Loucy (cell line): ENCODE measurements around the gene SUGP1.

ENCODE experiments used
- H2AFZ ChIP-seq: fragments of 200-600 bp; sonication (generic); 2 replicates; pipeline ENCODE4 v1.6.0; 2016; ENCODE audit warnings: antibody characterized with exemption, mild to moderate bottlenecking, low read length, moderate library complexity
- H3F3A ChIP-seq: fragments of 200-600 bp; 2 replicates; pipeline ENCODE4 v1.6.0; 2016; ENCODE audit warnings: antibody characterized with exemption, low read depth, mild to moderate bottlenecking
- H3K27me3 ChIP-seq: fragments of 200-600 bp; sonication (generic); 2 replicates; pipeline ENCODE4 v1.6.1; 2014; ENCODE audit warnings: low read length, mild to moderate bottlenecking; ENCODE audit not compliant: insufficient read depth, poor library complexity, severe bottlenecking
- H3K36me3 ChIP-seq: fragments of 200-600 bp; sonication (generic); 2 replicates; pipeline ENCODE4 v1.6.1; 2016; ENCODE audit warnings: low read length; ENCODE audit not compliant: insufficient read depth
- H3K4me1 ChIP-seq: fragments of 200-600 bp; sonication (generic); 2 replicates; pipeline ENCODE4 v1.5.1; 2014; ENCODE audit warnings: low read length, mild to moderate bottlenecking; ENCODE audit not compliant: insufficient read depth, poor library complexity, severe bottlenecking
- H3K4me2 ChIP-seq: fragments of 200-600 bp; sonication (generic); 2 replicates; pipeline ENCODE4 v1.6.0; 2014; ENCODE audit warnings: antibody characterized with exemption, low read length, low read depth, mild to moderate bottlenecking; ENCODE audit not compliant: poor library complexity, severe bottlenecking
- H3K4me3 ChIP-seq: fragments of 200-600 bp; sonication (generic); 2 replicates; pipeline ENCODE4 v1.5.1; 2014; ENCODE audit warnings: low read length, mild to moderate bottlenecking, mixed read lengths; ENCODE audit not compliant: poor library complexity, severe bottlenecking
- H3K79me2 ChIP-seq: fragments of 200-600 bp; sonication (generic); 2 replicates; pipeline ENCODE4 v1.6.1; 2014; ENCODE audit warnings: low read length; ENCODE audit not compliant: insufficient read depth
- H3K9ac ChIP-seq: fragments of 200-600 bp; sonication (generic); 2 replicates; pipeline ENCODE4 v1.6.0; 2014; ENCODE audit warnings: mild to moderate bottlenecking, low read depth, low read length, moderate library complexity; ENCODE audit not compliant: poor library complexity, severe bottlenecking
- H3K9me2 ChIP-seq: fragments of 200-600 bp; sonication (generic); replicated peaks from 2 replicates; pipeline ENCODE4 v1.6.1; 2016; ENCODE audit warnings: low read depth, low read length, mixed read lengths
- H3K9me3 ChIP-seq: fragments of 200-600 bp; sonication (generic); 2 replicates; pipeline ENCODE4 v1.6.1; 2014; ENCODE audit warnings: mild to moderate bottlenecking, antibody characterized with exemption, low read length, low read depth; ENCODE audit not compliant: insufficient read depth
- H4K20me1 ChIP-seq: fragments of 200-600 bp; sonication (generic); 2 replicates; pipeline ENCODE4 v1.6.0; 2014; ENCODE audit warnings: antibody characterized with exemption, low read length, mild to moderate bottlenecking; ENCODE audit not compliant: insufficient read depth, poor library complexity, severe bottlenecking
- EZH2phosphoT487 ChIP-seq: fragments of 200-600 bp; IDR thresholded peaks from 2 replicates; pipeline ENCODE4 v1.6.1; 2018; ENCODE audit warnings: antibody characterized with exemption, mild to moderate bottlenecking, moderate library complexity, borderline replicate concordance
- TF ChIP-seq, protein P1 (sequence below): fragments of 200-600 bp; sonication (generic); conservative IDR thresholded peaks from 2 replicates; pipeline ENCODE4 v1.5.1; 2014; ENCODE audit warnings: mild to moderate bottlenecking, antibody characterized with exemption, low read length

The SUGP1 gene

DNA sequence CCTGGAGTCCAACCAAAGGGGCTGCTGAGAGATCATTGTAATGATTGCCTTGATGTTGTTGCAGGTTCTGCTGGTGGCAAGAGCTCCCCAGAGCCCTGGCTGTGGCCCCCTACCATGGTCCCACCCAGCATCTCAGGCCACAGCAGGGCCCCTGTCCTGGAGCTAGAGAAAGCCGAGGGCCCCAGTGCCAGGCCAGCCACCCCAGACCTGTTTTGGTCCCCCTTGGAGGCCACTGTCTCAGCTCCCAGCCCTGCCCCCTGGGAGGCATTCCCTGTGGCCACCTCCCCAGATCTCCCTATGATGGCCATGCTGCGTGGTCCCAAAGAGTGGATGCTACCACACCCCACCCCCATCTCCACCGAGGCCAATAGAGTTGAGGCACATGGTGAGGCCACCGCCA, 93.1 kb downstream of the SUGP1 start:
- no peak overlapping the region for H2AFZ ChIP-seq
- H4K20me1 ChIP-seq, result no peaks in the 10 kb centered on the region
- no peak overlapping the region for H3K4me2 ChIP-seq
- no peaks in the 10 kb centered on the region for H3K36me3 ChIP-seq
- H3K4me3 ChIP-seq, result no peak overlapping the region
- H3K27me3 ChIP-seq, result no peaks in the 10 kb centered on the region
- H3K79me2 ChIP-seq, result no peaks in the 10 kb centered on the region
- no peak overlapping the region for H3K9ac ChIP-seq
- H3F3A ChIP-seq, result no peaks in the 10 kb centered on the region
- no peaks in the 10 kb centered on the region for H3K9me3 ChIP-seq
- TF ChIP-seq, protein P1, sequence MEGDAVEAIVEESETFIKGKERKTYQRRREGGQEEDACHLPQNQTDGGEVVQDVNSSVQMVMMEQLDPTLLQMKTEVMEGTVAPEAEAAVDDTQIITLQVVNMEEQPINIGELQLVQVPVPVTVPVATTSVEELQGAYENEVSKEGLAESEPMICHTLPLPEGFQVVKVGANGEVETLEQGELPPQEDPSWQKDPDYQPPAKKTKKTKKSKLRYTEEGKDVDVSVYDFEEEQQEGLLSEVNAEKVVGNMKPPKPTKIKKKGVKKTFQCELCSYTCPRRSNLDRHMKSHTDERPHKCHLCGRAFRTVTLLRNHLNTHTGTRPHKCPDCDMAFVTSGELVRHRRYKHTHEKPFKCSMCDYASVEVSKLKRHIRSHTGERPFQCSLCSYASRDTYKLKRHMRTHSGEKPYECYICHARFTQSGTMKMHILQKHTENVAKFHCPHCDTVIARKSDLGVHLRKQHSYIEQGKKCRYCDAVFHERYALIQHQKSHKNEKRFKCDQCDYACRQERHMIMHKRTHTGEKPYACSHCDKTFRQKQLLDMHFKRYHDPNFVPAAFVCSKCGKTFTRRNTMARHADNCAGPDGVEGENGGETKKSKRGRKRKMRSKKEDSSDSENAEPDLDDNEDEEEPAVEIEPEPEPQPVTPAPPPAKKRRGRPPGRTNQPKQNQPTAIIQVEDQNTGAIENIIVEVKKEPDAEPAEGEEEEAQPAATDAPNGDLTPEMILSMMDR, result no peak
- TF ChIP-seq EZH2phosphoT487, result no peak
- no peaks in the 10 kb centered on the region for H3K9me2 ChIP-seq
- H3K4me1 ChIP-seq, result no peaks in the 10 kb centered on the region

DNA sequence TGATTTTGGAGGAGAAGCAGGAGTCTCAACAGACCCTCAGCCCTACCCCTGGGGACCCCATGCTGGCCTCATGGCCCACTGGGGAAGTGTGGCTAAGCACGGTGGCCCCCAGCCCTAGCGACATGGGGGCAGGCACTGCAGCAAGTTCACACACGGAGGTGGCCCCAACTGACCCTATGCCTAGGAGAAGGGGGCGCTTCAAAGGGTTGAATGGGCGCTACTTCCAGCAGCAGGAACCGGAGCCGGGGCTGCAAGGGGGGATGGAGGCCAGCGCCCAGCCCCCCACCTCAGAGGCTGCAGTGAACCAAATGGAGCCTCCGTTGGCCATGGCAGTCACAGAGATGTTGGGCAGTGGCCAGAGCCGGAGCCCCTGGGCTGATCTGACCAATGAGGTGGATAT, 93.6 kb downstream of the SUGP1 start:
- Histone ChIP-seq H3K4me3 (no peak overlapping the region), H3K4me1 (no peaks in the 10 kb centered on the region), H3K79me2 (no peaks in the 10 kb centered on the region), H3K27me3 (no peaks in the 10 kb centered on the region), H3F3A (no peaks in the 10 kb centered on the region), H3K9me2 (no peaks in the 10 kb centered on the region), H3K36me3 (no peaks in the 10 kb centered on the region), H3K9ac (no peak overlapping the region), H4K20me1 (no peaks in the 10 kb centered on the region), H2AFZ (no peak overlapping the region), H3K4me2 (no peak overlapping the region), H3K9me3 (no peaks in the 10 kb centered on the region)
- TF ChIP-seq, protein P1, result no peak
- no peak for TF ChIP-seq EZH2phosphoT487

DNA sequence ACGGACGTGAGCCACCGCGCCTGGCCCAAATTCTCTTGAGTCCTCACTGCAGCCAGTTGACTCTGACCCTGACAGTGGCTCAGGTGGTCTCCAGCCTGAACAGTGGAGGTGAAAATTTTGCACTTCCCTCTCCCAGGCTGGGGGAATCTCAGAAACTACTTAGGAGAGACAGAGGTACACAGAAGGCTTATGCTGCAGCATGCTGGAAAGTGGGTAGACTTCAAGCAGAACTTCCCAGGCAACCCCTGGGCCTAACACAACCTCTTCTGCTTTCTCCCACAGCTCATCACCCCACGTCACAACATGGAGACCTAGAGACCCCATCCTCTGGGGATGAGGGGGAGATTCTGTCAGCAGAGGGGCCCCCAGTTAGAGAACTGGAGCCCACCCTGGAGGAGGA, 94.1 kb downstream of the SUGP1 start:
- no peaks in the 10 kb centered on the region for H3F3A ChIP-seq
- H3K4me2 ChIP-seq, result no peak overlapping the region
- TF ChIP-seq, protein P1, result no peak
- TF ChIP-seq EZH2phosphoT487, result no peak
- H3K9me2 ChIP-seq, result no peaks in the 10 kb centered on the region
- H3K4me3 ChIP-seq, result no peak overlapping the region
- no peaks in the 10 kb centered on the region for H3K9me3 ChIP-seq
- no peak overlapping the region for H2AFZ ChIP-seq
- no peaks in the 10 kb centered on the region for H4K20me1 ChIP-seq
- H3K4me1 ChIP-seq, result no peaks in the 10 kb centered on the region
- H3K27me3 ChIP-seq, result no peaks in the 10 kb centered on the region
- no peak overlapping the region for H3K9ac ChIP-seq
- no peaks in the 10 kb centered on the region for H3K79me2 ChIP-seq
- H3K36me3 ChIP-seq, result no peaks in the 10 kb centered on the region
